HG02588 (cell line): ENCODE results near the gene LARGE1.
A peak's percentile ranks its signal among the peaks of the same experiment; 100 is the strongest.
"Not testable (repeated sequence)": the region's sequence is repeated elsewhere in the genome, so short reads cannot be mapped to it uniquely, and the experiment has no call there.

Source experiments
- ATAC-seq: cut with Tn5 transposase; IDR thresholded peaks from one replicate; pipeline ENCODE4 v1.9.1; 2021; ENCODE audit warnings: mild to moderate bottlenecking, moderate library complexity; ENCODE audit not compliant: unreplicated experiment

LARGE1 gene

GRCh38 chr22:33859311-33859710, 61.0 kb downstream of the LARGE1 start:
- no peak for ATAC-seq

GRCh38 chr22:33858653-33859052, 61.6 kb downstream of the LARGE1 start:
- ATAC-seq: not testable (repeated sequence)

GRCh38 chr22:33857767-33858166, 62.5 kb downstream of the LARGE1 start:
- not testable (repeated sequence) for ATAC-seq

GRCh38 chr22:33854724-33855123, 65.6 kb downstream of the LARGE1 start:
- ATAC-seq: no peak

GRCh38 chr22:33853200-33854097, 66.8 kb downstream of the LARGE1 start:
- ATAC-seq: peak; percentile 83

- no peak for ATAC-seq
Measured at GRCh38 chr22:33851821-33852384, 68.4 kb downstream of the LARGE1 start.

- no peak for ATAC-seq
Measured at GRCh38 chr22:33851240-33851639, 69.0 kb downstream of the LARGE1 start.

- ATAC-seq: no peak
Measured at GRCh38 chr22:33850724-33851123, 69.6 kb downstream of the LARGE1 start.

GRCh38 chr22:33850193-33850592, 70.1 kb downstream of the LARGE1 start:
- no peak for ATAC-seq

GRCh38 chr22:33848251-33848650, 72.0 kb downstream of the LARGE1 start:
- no peak for ATAC-seq

GRCh38 chr22:33844273-33844672, 76.0 kb downstream of the LARGE1 start:
- ATAC-seq: no peak

GRCh38 chr22:33842421-33843094, 77.7 kb downstream of the LARGE1 start:
- ATAC-seq: peak; percentile 46

- peak; percentile 60 for ATAC-seq
Measured at GRCh38 chr22:33842006-33842354, 78.3 kb downstream of the LARGE1 start.

GRCh38 chr22:33841281-33842005, 78.8 kb downstream of the LARGE1 start:
- ATAC-seq: peak; percentile 63

- ATAC-seq: no peak
Measured at GRCh38 chr22:33838644-33839043, 81.6 kb downstream of the LARGE1 start.

GRCh38 chr22:33837826-33838225, 82.5 kb downstream of the LARGE1 start:
- ATAC-seq: no peak

GRCh38 chr22:33835265-33835664, 85.0 kb downstream of the LARGE1 start:
- ATAC-seq: no peak

- no peak for ATAC-seq
Measured at GRCh38 chr22:33832558-33833151, 87.6 kb downstream of the LARGE1 start.

GRCh38 chr22:33831651-33832050, 88.6 kb downstream of the LARGE1 start:
- no peak for ATAC-seq

- no peak for ATAC-seq
Measured at GRCh38 chr22:33831207-33831606, 89.1 kb downstream of the LARGE1 start.
